IMR-90 (cell line): Measurements from ENCODE around the gene LINGO1.

Experiments used
- CTCF ChIP-seq: conservative IDR thresholded peaks from 2 replicates; pipeline ENCODE4 v1.5.1; 2012; ENCODE audit warnings: mild to moderate bottlenecking, low read depth, low read length, improper control_type of control experiment
- ELK1 ChIP-seq: fragments of 150-350 bp; IDR thresholded peaks from 2 replicates; pipeline ENCODE4 v1.6.1; 2016; ENCODE audit warnings: low read depth, mild to moderate bottlenecking, low read length, moderate library complexity, borderline replicate concordance
- MXI1 ChIP-seq: IDR thresholded peaks from 2 replicates; pipeline ENCODE4 v1.6.1; 2012; ENCODE audit warnings: low read depth, mild to moderate bottlenecking, low read length, moderate library complexity, borderline replicate concordance
- POLR2A ChIP-seq: IDR thresholded peaks from 2 replicates; pipeline ENCODE4 v1.6.1; 2012; ENCODE audit warnings: mild to moderate bottlenecking, low read depth, low read length
- RAD21 ChIP-seq: IDR thresholded peaks from 2 replicates; pipeline ENCODE4 v1.6.1; 2012; ENCODE audit warnings: low read length, improper control_type of control experiment
- RCOR1 ChIP-seq: IDR thresholded peaks from 2 replicates; pipeline ENCODE4 v1.6.1; 2012; ENCODE audit warnings: mild to moderate bottlenecking, low read length, improper control_type of control experiment; ENCODE audit not compliant: insufficient replicate concordance
- SMC3 ChIP-seq: fragments of 150-350 bp; IDR thresholded peaks from 2 replicates; pipeline ENCODE4 v1.6.1; 2016; ENCODE audit warnings: low read depth, mild to moderate bottlenecking, antibody characterized with exemption, low read length, moderate library complexity

GRCh38 chr15:77568973-77569728, 63.6 kb downstream of the LINGO1 start:
- TF ChIP-seq POLR2A, result no peak
- TF ChIP-seq ELK1, result no peak
- TF ChIP-seq CTCF, result no peak
- no peak for TF ChIP-seq RAD21
- TF ChIP-seq RCOR1, result no peak
- no peak for TF ChIP-seq MXI1
- TF ChIP-seq SMC3, result no peak
